Stimulated activated CD4-positive, alpha-beta T cell treated with anti-CD3 and anti-CD28 coated beads, Interleukin-4, amount 100 ng/mL, for 1 hour (primary cell): Measurements from ENCODE around the gene PICALM.
"Not testable (repeated sequence)": the region's sequence is repeated elsewhere in the genome, so short reads cannot be mapped to it uniquely, and the experiment has no call there.

Experiments
- DNase-seq: peaks from one replicate; pipeline ENCODE4 v3.0.0-alpha.2; 2020

The PICALM gene

GRCh38 chr11:85930879-85931366, 138.0 kb downstream of the PICALM start:
- no peak for DNase-seq

- DNase-seq = not testable (repeated sequence)
These were observed 142.2 kb downstream of the PICALM start for GRCh38 chr11:85926653-85927214.

- DNase-seq = no peak
These were observed 145.4 kb downstream of the PICALM start for GRCh38 chr11:85923455-85923854.

- no peak for DNase-seq
These were observed 146.5 kb downstream of the PICALM start for GRCh38 chr11:85922367-85922766.

- DNase-seq = no peak
These were observed 149.7 kb downstream of the PICALM start for GRCh38 chr11:85918910-85919794.

- no peak for DNase-seq
These were observed 154.5 kb downstream of the PICALM start for GRCh38 chr11:85914425-85914824.

- no peak for DNase-seq
These were observed 155.4 kb downstream of the PICALM start for GRCh38 chr11:85913513-85913912.

- no peak for DNase-seq
These were observed 156.5 kb downstream of the PICALM start for GRCh38 chr11:85912414-85912813.
